ENCODE data around the gene GRAMD1A.

- TF ChIP-seq, protein P1, sequence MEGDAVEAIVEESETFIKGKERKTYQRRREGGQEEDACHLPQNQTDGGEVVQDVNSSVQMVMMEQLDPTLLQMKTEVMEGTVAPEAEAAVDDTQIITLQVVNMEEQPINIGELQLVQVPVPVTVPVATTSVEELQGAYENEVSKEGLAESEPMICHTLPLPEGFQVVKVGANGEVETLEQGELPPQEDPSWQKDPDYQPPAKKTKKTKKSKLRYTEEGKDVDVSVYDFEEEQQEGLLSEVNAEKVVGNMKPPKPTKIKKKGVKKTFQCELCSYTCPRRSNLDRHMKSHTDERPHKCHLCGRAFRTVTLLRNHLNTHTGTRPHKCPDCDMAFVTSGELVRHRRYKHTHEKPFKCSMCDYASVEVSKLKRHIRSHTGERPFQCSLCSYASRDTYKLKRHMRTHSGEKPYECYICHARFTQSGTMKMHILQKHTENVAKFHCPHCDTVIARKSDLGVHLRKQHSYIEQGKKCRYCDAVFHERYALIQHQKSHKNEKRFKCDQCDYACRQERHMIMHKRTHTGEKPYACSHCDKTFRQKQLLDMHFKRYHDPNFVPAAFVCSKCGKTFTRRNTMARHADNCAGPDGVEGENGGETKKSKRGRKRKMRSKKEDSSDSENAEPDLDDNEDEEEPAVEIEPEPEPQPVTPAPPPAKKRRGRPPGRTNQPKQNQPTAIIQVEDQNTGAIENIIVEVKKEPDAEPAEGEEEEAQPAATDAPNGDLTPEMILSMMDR (IDR thresholded peaks at IDR 0.05) = no peak
- TF ChIP-seq POLR2AphosphoS5 (IDR thresholded peaks at IDR 0.05; ENCODE audit: insufficient read depth in 1 of 2, low read depth in 1 of 2) (no peak), POLR2A (IDR thresholded peaks at IDR 0.05) (no peak)
Observed at GRCh38 chr19:35005256-35005977, 5.3 kb downstream of the GRAMD1A start.

Data from vagina (tissue), 2 donors.